IPS DF 6.9 (cell line): ENCODE data around the gene TMIGD3.

ENCODE experiments used
- DNase-seq: peaks from one replicate; pipeline ENCODE4 v3.0.0-alpha.2; 2013; ENCODE audit warnings: low read depth, low spot score
- H3K27ac ChIP-seq: one replicate; pipeline ENCODE4 v1.5.1; 2013; ENCODE audit warnings: low read length, control low read depth
- H3K27me3 ChIP-seq: 2 replicates; pipeline ENCODE4 v1.6.1; 2013; ENCODE audit warnings: mild to moderate bottlenecking, low read length; ENCODE audit not compliant: control insufficient read depth, insufficient read depth
- H3K36me3 ChIP-seq: 2 replicates; pipeline ENCODE4 v1.6.1; 2013; ENCODE audit warnings: low read length; ENCODE audit not compliant: control insufficient read depth, insufficient read depth
- H3K4me1 ChIP-seq: 2 replicates; pipeline ENCODE4 v1.6.1; 2013; ENCODE audit warnings: low read length; ENCODE audit not compliant: control insufficient read depth, insufficient read depth
- H3K4me3 ChIP-seq: 2 replicates; pipeline ENCODE4 v1.5.1; 2013; ENCODE audit warnings: mild to moderate bottlenecking, low read length
- H3K9me3 ChIP-seq: 2 replicates; pipeline ENCODE4 v1.6.1; 2013; ENCODE audit warnings: low read length, inconsistent platforms; ENCODE audit not compliant: control insufficient read depth, insufficient read depth
- WGBS: extraction: QIAGEN DNeasy Blood & Tissue Kit; methylation state at CpG from one replicate; pipeline ENCODE4 v1.1.7; 2013; ENCODE audit warnings: mixed read lengths, missing lambda C conversion rate; ENCODE audit not compliant: insufficient read length, insufficient coverage; 5-methylcytosine and 5-hydroxymethylcytosine counted together

TMIGD3 gene

GRCh38 chr1:111476214-111476613, 27.2 kb downstream of the TMIGD3 start:
- no peaks in the 10 kb centered on the region for H3K27me3 ChIP-seq
- no peak overlapping the region for H3K27ac ChIP-seq
- H3K4me1 ChIP-seq: no peaks in the 10 kb centered on the region
- no peak overlapping the region for H3K4me3 ChIP-seq
- no peaks in the 10 kb centered on the region for H3K36me3 ChIP-seq
- no peaks in the 10 kb centered on the region for H3K9me3 ChIP-seq
- no peak for DNase-seq

GRCh38 chr1:111475701-111476100, 27.7 kb downstream of the TMIGD3 start:
- H3K4me1 ChIP-seq: no peaks in the 10 kb centered on the region
- DNase-seq: no peak
- H3K9me3 ChIP-seq: no peaks in the 10 kb centered on the region
- no peaks in the 10 kb centered on the region for H3K36me3 ChIP-seq
- H3K4me3 ChIP-seq: no peak overlapping the region
- no peaks in the 10 kb centered on the region for H3K27me3 ChIP-seq
- no CpG with 5 or more reads among the region's 5 CpGs for WGBS
- H3K27ac ChIP-seq: no peak overlapping the region

- H3K4me3 ChIP-seq: no peak overlapping the region
- H3K4me1 ChIP-seq: no peaks in the 10 kb centered on the region
- H3K36me3 ChIP-seq: no peaks in the 10 kb centered on the region
- H3K27ac ChIP-seq: no peak overlapping the region
- DNase-seq: no peak
- no CpG with 5 or more reads among the region's 4 CpGs for WGBS
- no peaks in the 10 kb centered on the region for H3K9me3 ChIP-seq
- H3K27me3 ChIP-seq: no peaks in the 10 kb centered on the region
Observed at GRCh38 chr1:111474521-111474920, 28.9 kb downstream of the TMIGD3 start.

GRCh38 chr1:111474106-111474505, 29.3 kb downstream of the TMIGD3 start:
- Histone ChIP-seq H3K36me3 (no peaks in the 10 kb centered on the region), H3K9me3 (no peaks in the 10 kb centered on the region), H3K4me1 (no peaks in the 10 kb centered on the region), H3K4me3 (no peak overlapping the region), H3K27ac (no peak overlapping the region), H3K27me3 (no peaks in the 10 kb centered on the region)
- WGBS: no CpG with 5 or more reads among the region's 5 CpGs
- no peak for DNase-seq

GRCh38 chr1:111471538-111471937, 31.9 kb downstream of the TMIGD3 start:
- Histone ChIP-seq H3K9me3 (no peaks in the 10 kb centered on the region), H3K27me3 (no peaks in the 10 kb centered on the region), H3K4me3 (no peak overlapping the region), H3K4me1 (no peaks in the 10 kb centered on the region), H3K36me3 (no peaks in the 10 kb centered on the region), H3K27ac (no peak overlapping the region)
- no CpG with 5 or more reads among the region's 3 CpGs for WGBS
- no peak for DNase-seq

GRCh38 chr1:111471012-111471411, 32.4 kb downstream of the TMIGD3 start:
- no peaks in the 10 kb centered on the region for H3K9me3 ChIP-seq
- no peaks in the 10 kb centered on the region for H3K36me3 ChIP-seq
- no peaks in the 10 kb centered on the region for H3K4me1 ChIP-seq
- H3K4me3 ChIP-seq: no peak overlapping the region
- H3K27ac ChIP-seq: no peak overlapping the region
- H3K27me3 ChIP-seq: no peaks in the 10 kb centered on the region
- no peak for DNase-seq
- no CpG with 5 or more reads among the region's 3 CpGs for WGBS

GRCh38 chr1:111470596-111470995, 32.8 kb downstream of the TMIGD3 start:
- no CpG with 5 or more reads among the region's 5 CpGs for WGBS
- H3K27ac ChIP-seq: no peak overlapping the region
- no peaks in the 10 kb centered on the region for H3K36me3 ChIP-seq

GRCh38 chr1:111469539-111469938, 33.9 kb downstream of the TMIGD3 start:
- Histone ChIP-seq H3K27me3 (no peaks in the 10 kb centered on the region), H3K36me3 (no peaks in the 10 kb centered on the region), H3K27ac (no peak overlapping the region), H3K4me3 (no peak overlapping the region), H3K4me1 (no peaks in the 10 kb centered on the region), H3K9me3 (no peaks in the 10 kb centered on the region)
- DNase-seq: no peak

More at GRCh38 chr1:111470596-111470995, 32.8 kb downstream of the TMIGD3 start:
- H3K27me3 ChIP-seq: no peaks in the 10 kb centered on the region
- H3K4me1 ChIP-seq: no peaks in the 10 kb centered on the region
- H3K4me3 ChIP-seq: no peak overlapping the region
- no peak for DNase-seq
- H3K9me3 ChIP-seq: no peaks in the 10 kb centered on the region

GRCh38 chr1:111468717-111469100, 34.7 kb downstream of the TMIGD3 start:
- no peaks in the 10 kb centered on the region for H3K27me3 ChIP-seq
- no peak for DNase-seq
- H3K9me3 ChIP-seq: no peaks in the 10 kb centered on the region
- H3K36me3 ChIP-seq: no peaks in the 10 kb centered on the region
- no peak overlapping the region for H3K27ac ChIP-seq
- no peaks in the 10 kb centered on the region for H3K4me1 ChIP-seq
- H3K4me3 ChIP-seq: no peak overlapping the region

GRCh38 chr1:111467865-111468716, 35.3 kb downstream of the TMIGD3 start:
- WGBS: no CpG with 5 or more reads among the region's 2 CpGs

GRCh38 chr1:111466480-111466879, 37.0 kb downstream of the TMIGD3 start:
- Histone ChIP-seq H3K36me3 (no peaks in the 10 kb centered on the region; the same call in 1 of the 2 replicates), H3K4me3 (no peak overlapping the region), H3K27me3 (no peaks in the 10 kb centered on the region), H3K9me3 (no peaks in the 10 kb centered on the region), H3K27ac (no peak overlapping the region), H3K4me1 (no peaks in the 10 kb centered on the region)
- DNase-seq: no peak
- WGBS: no CpG with 5 or more reads among the region's 1 CpG

More at GRCh38 chr1:111467865-111468716, 35.3 kb downstream of the TMIGD3 start:
- no peak overlapping the region for H3K4me3 ChIP-seq
- no peak overlapping the region for H3K27ac ChIP-seq
- no peaks in the 10 kb centered on the region for H3K36me3 ChIP-seq
- DNase-seq: no peak
- H3K4me1 ChIP-seq: no peaks in the 10 kb centered on the region
- H3K9me3 ChIP-seq: no peaks in the 10 kb centered on the region
- H3K27me3 ChIP-seq: no peaks in the 10 kb centered on the region
